ENCODE results near the gene C11orf21. TPM values are rescaled to one million over a fixed set of nuclear protein-coding genes. Genes with fewer than 3 reads are reported as not detected.

Gene C11orf21
- total RNA-seq = not detected in 2 replicates

GRCh38 chr11:2301631-2302305, at the start of gene C11orf21, which contains the start of gene TSPAN32:
TSS of gene C11orf21 (minus strand) at chr11:2301918. CDS start at chr11:2301808, 110 bp downstream.
TSS of gene TSPAN32 (plus strand) at chr11:2302013. CDS start at chr11:2302150, 137 bp downstream.

GRCh38 chr11:2270322-2271076, 31.2 kb downstream of the C11orf21 start, which contains the start of gene ASCL2:
TSS of gene ASCL2 (minus strand) at chr11:2270588. CDS start at chr11:2270332, 256 bp downstream.

Other genes with a start within 250 kb of the C11orf21 start
- gene IGF2, start 162.5 kb downstream of the C11orf21 start, total RNA-seq = 10.5 and 17.5 TPM in 2 replicates
- not detected in 2 replicates for gene INS, start 140.7 kb downstream of the C11orf21 start, total RNA-seq
- not detected in 2 replicates for gene TH, start 130.1 kb downstream of the C11orf21 start, total RNA-seq
- gene ASCL2, start 31.3 kb downstream of the C11orf21 start, total RNA-seq = not detected in 2 replicates
- not detected in 2 replicates for gene TSPAN32, start 95 bp upstream of the C11orf21 start, total RNA-seq
- 644 and 702 TPM in 2 replicates for gene CD81, start 75.4 kb upstream of the C11orf21 start, total RNA-seq
- 28.1 and 36.1 TPM in 2 replicates for gene TSSC4, start 98.8 kb upstream of the C11orf21 start, total RNA-seq
- not detected in 2 replicates for gene TRPM5, start 142.6 kb upstream of the C11orf21 start, total RNA-seq
- gene KCNQ1, start 143.1 kb upstream of the C11orf21 start, total RNA-seq = 0.10 and 0.25 TPM in 2 replicates

Measured in cardiac ventricle fibroblast (primary cell).